PFSK-1 (cell line): ENCODE data around the gene C3.

Experiments used
- FOXP2 ChIP-seq: optimal IDR thresholded peaks from 2 replicates; pipeline ENCODE3; 2011; ENCODE audit warnings: borderline replicate concordance, control low read depth, inconsistent platforms; ENCODE audit not compliant: insufficient read depth; ENCODE audit errors: extremely low read length, extremely low read depth
- POLR2AphosphoS5 ChIP-seq: IDR thresholded peaks from 2 replicates; pipeline ENCODE4 v1.6.1; 2012; ENCODE audit warnings: low read depth, mild to moderate bottlenecking, control low read depth, low read length, moderate library complexity
- SIN3A ChIP-seq: IDR thresholded peaks from 2 replicates; pipeline ENCODE4 v1.6.1; 2012; ENCODE audit warnings: mild to moderate bottlenecking, low read length, moderate library complexity, borderline replicate concordance; ENCODE audit not compliant: insufficient read depth
- TAF1 ChIP-seq: IDR thresholded peaks from 2 replicates; pipeline ENCODE4 v1.6.1; 2012; ENCODE audit warnings: low read length, control low read depth, borderline replicate concordance; ENCODE audit not compliant: insufficient read depth
- TF ChIP-seq, protein P1 (sequence below), 2 experiments: IDR thresholded peaks; 2 replicates each; pipeline versions ENCODE4 v1.6.1 to v1.8.0; 2011 to 2012; ENCODE audit warnings: low read depth in 2 of 2, low read length in 2 of 2, control low read depth in 1 of 2, inconsistent platforms in 1 of 2, mild to moderate bottlenecking in 1 of 2, moderate library complexity in 1 of 2; ENCODE audit not compliant: insufficient read depth in 1 of 2

DNA sequence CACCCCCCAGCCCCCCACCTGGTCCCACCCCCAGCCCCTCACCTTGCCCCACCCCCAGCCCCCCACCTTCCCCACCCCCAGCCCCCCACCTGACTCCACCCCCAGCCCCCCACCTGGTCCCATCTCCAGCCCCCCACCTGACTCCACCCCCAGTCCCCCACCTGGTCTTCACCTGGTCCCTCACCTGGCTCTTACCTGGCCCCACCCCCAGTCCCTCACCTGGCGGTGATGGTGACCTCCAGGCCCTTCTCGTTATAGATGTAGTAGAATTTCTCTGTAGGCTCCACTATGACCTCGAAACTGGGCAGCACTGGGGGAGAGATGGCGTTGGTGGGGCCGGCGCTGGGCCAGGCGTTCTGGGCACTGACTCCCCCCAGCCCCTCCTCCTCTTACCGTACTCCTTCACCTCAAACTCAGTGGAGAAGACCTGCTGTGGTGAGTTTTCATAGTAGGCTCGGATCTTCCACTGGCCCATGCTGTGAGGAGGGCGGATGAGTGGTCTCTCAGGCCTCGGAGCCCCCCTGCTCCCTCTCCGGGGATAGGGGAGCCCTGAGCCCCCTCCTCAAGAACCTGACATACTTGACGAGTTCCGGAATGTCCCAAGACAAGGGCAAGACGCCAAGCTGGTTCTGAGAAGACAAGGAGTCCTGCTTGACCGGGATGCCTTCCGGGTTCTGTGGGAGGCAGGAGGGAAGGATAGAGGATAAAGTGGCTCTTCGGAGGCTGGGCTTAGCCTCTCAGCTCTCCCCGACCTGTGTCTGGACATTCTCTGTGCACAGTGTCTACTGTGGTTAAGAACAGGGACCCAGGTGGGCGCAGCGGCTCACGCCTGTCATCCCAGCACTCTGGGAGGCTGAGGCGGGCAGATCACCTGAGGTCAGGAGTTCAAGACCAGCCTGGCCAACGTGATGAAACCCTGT is 6.4 kb downstream of the C3 start:
- TF ChIP-seq TAF1 (no peak), POLR2AphosphoS5 (no peak), SIN3A (no peak), FOXP2 (no peak)
- TF ChIP-seq, protein P1, sequence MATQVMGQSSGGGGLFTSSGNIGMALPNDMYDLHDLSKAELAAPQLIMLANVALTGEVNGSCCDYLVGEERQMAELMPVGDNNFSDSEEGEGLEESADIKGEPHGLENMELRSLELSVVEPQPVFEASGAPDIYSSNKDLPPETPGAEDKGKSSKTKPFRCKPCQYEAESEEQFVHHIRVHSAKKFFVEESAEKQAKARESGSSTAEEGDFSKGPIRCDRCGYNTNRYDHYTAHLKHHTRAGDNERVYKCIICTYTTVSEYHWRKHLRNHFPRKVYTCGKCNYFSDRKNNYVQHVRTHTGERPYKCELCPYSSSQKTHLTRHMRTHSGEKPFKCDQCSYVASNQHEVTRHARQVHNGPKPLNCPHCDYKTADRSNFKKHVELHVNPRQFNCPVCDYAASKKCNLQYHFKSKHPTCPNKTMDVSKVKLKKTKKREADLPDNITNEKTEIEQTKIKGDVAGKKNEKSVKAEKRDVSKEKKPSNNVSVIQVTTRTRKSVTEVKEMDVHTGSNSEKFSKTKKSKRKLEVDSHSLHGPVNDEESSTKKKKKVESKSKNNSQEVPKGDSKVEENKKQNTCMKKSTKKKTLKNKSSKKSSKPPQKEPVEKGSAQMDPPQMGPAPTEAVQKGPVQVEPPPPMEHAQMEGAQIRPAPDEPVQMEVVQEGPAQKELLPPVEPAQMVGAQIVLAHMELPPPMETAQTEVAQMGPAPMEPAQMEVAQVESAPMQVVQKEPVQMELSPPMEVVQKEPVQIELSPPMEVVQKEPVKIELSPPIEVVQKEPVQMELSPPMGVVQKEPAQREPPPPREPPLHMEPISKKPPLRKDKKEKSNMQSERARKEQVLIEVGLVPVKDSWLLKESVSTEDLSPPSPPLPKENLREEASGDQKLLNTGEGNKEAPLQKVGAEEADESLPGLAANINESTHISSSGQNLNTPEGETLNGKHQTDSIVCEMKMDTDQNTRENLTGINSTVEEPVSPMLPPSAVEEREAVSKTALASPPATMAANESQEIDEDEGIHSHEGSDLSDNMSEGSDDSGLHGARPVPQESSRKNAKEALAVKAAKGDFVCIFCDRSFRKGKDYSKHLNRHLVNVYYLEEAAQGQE (IDR thresholded peaks at IDR 0.05; ENCODE audit: insufficient read depth in 1 of 2, low read depth in 2 of 2, low read length in 2 of 2): no peak
